ENCODE measurements around the gene DOK6.
"Not testable (repeated sequence)": the region's sequence is repeated elsewhere in the genome, so short reads cannot be mapped to it uniquely, and the experiment has no call there.

Gene DOK6

DNA sequence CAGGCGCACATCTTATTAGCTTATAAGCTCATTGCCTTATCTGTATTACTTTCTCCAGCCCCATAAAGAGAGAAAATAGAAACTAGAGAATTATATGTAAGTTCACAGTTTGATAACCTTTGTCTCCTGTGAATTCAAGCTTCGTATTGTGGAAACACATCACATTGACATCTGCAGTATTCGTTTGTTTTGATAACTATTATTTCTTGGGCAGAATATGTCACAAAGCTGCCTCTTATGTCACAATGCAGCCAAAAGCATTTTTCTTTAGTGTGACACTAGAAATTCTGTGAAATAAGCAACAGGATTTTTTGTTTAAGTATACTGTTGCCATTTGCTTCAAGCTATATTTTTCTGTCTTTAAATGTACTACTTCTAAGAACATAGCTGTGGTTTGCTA is 221.5 kb downstream of the DOK6 start:
- no peak for DNase-seq (ENCODE audit: low read depth in 2 of 2, low spot score in 1 of 2)

DNA sequence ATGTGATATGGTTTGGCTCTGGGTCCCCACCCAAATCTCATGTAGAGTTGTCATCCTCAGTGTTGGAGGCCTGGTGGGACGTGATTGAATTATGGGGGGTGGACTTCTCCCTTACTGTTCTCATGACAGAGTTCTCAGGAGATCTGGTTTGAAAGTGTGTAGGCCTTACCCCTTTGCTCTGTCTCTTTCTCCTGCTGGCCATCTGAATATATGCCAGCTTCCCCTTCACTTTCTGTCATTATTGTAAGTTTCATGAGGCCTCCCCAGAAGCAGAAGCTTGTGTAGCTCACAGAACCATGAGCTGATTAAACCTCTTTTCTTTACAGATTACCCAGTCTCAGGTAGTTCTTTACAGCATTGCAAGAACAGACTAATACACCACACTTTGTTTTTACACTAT is 222.3 kb downstream of the DOK6 start:
- no peak for DNase-seq (ENCODE audit: low read depth in 2 of 2, low spot score in 1 of 2)

DNA sequence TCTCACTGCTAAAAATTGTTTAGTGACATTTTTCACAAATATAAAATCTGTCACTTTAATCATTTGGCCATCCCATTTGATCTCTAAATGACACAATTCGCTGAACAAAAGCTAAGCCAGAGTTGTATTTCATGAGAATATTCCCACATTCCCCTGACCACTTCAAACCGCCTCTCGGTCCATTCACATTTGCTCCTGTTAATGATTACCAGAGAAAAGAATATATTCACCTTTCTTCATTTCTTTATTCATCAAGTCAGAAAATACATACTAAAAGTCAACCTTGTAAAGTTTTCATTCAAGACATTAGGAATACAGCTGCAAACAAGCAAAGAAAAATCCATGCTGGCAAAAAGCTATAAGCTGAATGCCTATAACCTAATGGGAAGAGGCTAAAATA is 225.5 kb downstream of the DOK6 start:
- no peak for DNase-seq (ENCODE audit: low read depth in 2 of 2, low spot score in 1 of 2)

DNA sequence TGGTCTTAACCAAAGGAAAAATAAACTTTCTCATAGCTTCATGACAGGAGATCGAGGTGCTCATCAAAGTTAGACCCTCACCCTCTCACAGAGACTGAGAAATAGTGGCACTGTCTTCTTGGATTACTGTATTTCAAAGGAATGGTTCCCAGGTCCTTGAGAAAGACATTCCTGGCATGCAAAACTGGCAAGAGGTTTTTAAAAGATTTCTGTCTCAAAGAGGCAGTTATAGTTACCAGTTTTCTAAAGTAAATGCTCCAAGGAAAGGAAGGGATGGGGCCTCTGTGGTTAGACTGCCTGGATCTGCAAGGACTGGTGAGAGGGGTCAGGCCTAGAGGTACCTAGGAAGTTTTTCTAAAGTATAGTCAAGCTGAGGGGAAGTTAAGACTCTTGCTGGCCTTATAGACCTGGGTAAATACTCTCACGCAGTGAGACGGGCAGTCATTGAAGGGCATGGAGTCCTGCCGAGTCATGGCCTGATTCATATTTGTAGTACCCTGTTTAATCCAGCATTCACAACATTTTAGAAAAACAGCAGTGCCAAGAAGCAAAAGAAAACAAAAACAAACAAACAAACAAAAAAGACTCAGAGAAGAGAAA is 226.1 kb downstream of the DOK6 start:
- no peak for DNase-seq (ENCODE audit: low read depth in 2 of 2, low spot score in 1 of 2)

DNA sequence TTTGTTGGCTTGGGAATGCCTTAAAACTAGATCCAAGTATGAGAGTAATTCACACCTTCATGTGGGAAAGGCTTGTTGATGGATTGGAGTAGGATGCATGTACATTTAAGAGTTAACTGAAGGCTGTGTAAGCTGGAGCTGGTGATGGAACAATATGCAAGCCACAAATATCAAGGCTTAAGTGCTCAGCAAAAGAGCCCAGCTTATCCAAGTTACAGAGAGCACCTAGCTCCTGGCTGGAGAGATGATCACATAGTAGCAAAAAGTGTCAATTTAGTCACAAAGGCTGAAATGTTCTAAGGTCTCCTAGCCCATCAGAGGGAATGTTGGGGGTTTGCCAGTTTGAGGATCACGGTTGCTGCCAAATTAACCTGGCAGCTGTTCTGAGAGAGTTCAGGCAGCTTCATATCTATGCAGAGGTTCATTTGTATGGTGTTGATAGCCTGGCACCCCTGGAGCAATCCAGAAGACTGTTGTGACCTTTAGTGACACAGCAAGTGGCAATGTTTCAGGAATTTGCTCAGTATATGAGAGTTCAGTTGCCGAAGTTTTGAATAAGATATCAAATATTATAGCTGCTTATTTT is 228.2 kb downstream of the DOK6 start:
- DNase-seq (ENCODE audit: low read depth in 2 of 2, low spot score in 1 of 2), result no peak

DNA sequence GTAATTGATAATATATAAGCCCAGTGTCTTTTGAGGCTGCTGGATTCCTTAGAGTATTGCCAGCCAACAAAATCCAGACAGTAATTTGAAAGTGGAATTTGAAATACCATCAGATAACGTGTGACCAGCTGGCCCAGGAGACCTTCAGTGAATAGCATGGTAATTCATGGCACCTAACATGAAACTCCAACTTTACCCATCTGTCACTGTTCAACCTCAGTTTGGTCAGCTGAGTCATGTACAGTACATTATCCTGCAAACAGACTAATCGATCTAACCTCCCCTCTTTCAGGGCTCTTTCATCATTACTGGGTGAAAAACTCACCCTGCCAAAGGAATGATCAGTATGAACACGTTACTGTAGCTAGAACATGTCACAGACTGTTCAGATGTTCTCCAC is 230.6 kb downstream of the DOK6 start:
- no peak for DNase-seq (ENCODE audit: low read depth in 2 of 2, low spot score in 1 of 2)

DNA sequence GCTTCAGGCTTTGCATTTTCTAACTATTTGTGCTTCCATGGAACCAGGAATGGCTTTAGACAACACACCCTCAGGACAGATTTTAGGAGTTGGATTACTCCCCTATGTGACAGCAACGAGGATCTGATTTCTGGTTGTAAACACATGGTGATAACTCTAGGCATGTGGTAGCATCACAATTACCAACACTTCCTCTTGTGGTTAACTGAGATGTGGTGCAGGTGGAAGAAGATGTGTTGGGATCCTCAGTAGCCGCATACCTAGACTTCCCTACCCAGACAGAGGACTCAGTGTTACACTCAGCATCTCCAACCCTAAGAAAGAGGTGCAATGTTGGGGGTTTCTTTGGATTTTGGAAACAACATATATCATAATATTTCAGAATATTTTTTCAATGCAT is 234.8 kb downstream of the DOK6 start:
- DNase-seq (ENCODE audit: low read depth in 2 of 2, low spot score in 1 of 2), result no peak

DNA sequence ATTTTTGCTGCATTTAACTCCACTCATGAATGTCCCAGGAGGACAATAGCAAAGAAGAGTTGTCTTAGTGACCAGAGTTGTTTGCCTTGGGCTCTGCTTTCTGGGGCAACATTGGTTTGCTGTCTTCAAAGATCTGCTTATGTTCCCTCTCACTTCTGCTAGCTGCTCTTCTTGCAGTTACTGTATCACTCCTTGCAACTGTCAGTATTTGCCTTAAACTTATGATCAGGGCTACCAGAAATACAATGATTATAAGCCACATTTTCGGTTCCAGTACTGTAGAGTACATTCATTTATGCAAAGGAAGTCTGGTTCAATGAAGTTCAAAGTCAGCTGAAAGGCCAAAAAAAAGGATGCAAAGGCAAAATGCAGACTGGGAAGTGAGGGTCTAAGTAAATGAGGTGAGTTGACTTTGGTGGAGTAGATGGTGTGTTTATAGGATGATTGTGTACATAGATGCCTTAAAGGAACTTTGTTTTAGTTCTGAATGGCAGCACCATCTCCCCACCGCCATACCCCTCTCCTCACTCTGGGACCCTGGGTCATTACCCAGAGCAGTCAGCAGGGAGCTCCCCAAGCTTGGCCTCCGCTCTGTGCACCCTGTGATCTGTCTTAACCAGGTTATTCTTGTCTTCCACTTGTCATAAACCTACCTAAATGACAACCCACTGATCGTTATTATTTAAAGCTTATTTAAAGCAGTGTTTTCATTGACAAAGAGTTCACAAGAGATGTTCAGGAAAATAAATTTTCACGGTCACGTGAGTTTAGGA is 236.0 kb downstream of the DOK6 start:
- DNase-seq (ENCODE audit: low read depth in 2 of 2, low spot score in 1 of 2), result no peak

DNA sequence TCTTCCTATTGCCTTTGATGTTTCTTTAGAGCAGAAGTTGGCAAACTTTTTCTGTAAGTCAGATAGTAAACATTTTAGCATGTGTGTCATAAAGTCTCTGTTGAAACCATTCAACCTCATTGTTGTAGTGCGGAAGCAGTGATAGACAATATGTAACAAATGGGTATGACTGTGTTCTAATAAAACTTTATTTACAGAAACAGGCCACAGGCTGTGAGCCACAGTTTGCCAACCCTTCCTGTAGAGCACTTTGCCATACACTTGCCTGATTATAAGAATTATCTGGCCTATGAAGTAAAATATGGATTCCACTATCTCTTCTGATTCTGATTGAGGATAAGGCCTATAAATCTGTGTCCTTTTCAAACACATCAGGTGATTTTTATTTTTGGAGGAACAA is 237.4 kb downstream of the DOK6 start:
- no peak for DNase-seq (ENCODE audit: low read depth in 2 of 2, low spot score in 1 of 2)

DNA sequence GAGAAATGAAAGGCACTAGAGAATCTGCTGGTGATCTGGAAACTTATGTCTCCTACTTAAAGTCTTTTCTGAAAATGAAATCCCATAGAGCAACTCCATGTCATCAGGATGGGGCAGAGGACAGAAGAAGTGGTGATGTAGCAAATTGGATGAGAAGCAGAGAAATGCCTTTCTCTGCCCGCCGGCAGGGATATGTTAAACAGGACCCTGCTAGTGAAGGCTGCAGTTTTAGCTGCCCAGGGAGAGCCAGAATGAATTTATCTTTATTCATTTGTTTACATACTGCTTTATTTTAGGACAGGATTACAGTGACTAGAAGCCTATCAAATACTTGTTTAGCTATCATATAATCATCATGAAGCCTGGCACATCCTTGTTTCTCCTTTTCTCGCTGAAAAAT is 247.0 kb downstream of the DOK6 start:
- no peak for DNase-seq (ENCODE audit: low read depth in 2 of 2, low spot score in 1 of 2)

DNA sequence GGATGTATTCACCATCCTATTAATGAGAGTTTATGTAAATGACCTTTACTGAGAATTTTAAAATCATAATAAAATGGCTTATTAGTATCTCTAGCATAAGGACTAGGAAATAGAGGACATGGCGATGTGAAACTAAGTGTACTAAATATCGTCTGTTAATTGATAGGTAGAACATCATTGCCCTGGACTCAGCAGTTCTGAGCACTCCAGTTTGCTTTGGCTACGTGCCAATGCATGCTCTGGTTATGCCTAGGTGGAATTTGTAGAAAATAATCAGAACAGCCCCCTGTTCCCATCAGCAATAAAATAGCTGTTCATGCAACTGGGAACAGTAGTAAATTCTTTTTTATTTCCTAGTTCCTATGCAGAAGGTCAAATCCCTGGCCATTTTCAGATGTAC is 247.8 kb downstream of the DOK6 start:
- no peak for DNase-seq (ENCODE audit: low read depth in 2 of 2, low spot score in 1 of 2)

DNA sequence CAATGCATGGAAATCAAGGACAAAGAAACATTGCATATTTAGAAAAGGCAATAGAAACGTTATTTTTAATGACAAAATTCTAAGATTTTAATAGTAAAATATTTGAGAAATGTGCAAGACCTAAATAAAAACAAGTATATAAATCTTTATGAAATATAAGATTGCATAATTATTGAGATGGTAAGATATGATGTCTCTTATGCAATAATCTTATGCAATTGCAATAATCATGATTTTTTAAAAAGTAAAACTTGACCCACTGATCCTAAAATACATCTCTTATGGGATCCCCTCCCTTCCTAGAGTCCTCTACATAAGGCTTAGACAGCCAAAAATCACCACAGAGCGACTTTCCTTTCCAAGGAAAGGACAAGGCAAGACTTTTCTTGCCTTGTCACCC is 249.0 kb downstream of the DOK6 start:
- no peak for DNase-seq (ENCODE audit: low read depth in 2 of 2, low spot score in 1 of 2)

DNA sequence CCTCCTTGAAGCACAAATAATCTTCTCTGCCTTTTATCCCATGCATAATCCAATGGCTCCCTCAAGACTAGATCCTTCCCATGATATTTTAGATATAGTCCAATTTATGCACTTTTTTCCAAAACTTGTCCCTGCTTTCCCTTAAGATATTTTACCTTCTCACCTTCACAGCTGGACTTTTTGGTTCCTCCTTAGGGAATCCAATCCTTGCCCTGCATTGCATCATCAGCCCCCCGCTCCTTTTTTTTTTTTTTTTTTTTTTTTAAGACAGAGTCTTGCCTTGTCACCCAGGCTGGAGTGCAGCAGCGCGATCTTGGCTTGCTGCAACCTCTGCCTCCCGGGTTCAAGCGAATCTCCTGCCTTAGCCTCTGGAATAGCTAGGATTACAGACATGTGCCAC is 250.6 kb downstream of the DOK6 start:
- DNase-seq (ENCODE audit: low read depth in 2 of 2, low spot score in 1 of 2), result no peak

DNA sequence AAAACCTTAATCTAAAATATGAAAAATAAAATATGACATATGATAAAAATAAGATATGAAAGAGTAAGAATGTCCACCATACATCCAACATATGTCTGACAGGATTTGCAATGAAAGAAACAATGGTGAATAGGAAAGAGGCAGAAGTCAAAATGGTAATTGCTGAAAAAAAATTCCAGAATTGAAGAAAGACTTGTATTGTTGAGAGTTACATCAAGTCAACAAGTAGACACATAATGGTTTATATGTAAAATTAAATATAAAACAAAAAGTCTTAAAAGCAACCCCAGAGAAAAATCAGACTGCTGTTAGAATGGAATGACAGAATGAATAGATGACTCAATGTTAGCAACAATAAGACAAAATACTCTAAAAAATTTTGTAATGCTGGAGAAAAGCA is 255.1 kb downstream of the DOK6 start:
- DNase-seq (ENCODE audit: low read depth in 2 of 2, low spot score in 1 of 2), result no peak

DNA sequence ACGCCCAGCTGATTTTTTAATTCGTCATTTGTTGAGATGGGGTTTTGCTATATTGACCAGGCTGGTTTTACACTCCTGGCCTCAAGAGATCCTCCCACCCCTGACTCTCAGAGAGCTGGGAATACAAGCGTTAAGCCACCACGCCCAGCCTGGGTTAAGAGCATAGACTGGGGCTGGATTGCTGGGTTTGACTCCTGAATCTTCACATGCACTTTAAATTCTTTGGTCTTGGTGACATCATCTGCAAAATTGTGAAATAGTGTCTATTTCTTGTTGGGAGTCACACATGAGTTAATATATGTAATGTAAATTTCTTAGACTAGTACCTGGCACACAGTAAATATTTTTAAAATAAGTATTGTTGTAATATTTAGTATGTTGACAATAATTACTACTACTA is 257.4 kb downstream of the DOK6 start:
- DNase-seq (ENCODE audit: low read depth in 2 of 2, low spot score in 1 of 2), result no peak

DNA sequence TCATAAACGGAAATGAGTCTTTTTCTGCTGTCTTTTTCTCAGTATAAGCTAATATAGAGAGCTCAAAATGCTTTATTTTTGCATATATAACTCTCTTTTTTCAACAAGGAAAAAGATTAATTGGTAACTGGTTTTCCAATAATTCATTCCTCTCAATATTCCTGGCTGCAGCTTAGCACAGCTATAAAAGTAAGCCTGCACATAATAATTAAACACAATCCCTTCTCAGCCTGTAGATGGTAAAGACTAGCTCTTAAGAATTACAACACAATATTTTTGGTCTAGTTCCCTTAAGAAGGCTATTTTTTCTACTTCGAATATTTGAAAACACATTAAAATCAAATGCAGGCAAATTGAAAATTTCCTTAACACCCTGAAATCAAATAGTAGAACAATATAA is 258.0 kb downstream of the DOK6 start:
- DNase-seq (ENCODE audit: low read depth in 2 of 2, low spot score in 1 of 2), result no peak

DNA sequence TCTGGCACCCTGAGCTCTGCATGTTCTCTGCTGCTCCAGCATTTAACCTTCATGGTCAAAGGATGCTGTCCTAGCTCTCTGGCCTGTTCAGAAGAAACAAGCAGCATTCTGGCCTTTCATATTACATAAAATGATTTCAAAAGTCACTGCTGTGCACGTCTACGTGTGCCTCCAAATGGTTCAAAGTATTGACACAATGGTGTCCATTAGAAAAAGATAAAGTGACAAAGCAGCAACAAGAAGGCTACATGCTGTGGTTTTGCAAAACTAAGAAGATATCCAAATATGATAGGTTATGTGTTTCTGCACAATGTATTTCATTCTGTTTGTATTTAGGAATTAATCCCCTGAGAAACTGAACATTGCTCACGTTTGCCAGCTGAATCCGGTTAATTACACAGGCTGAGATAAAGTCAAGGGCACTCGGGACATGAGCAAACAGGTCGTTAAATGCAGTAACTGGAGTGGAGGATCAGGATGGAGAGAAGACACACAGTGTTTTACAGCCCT is 258.5 kb downstream of the DOK6 start:
- DNase-seq (ENCODE audit: low read depth in 2 of 2, low spot score in 1 of 2), result no peak

DNA sequence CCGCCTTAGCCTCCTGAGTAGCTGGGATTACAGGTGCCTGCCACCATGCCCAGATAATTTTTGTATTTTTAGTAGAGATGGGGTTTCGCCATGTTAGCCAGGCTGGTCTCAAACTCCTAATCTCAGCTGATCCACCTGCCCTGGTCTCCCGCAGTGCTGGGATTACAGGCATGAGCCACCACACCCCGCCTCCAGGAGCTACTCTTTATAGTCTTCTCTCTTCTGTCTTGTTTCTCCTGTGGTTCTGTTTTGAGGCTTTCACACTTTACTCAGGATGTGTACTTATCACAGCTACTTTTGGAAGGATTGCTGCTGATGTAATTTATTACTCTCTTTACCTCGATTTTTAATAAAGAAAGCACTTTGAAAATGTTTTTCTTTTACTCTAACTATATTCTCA is 261.4 kb downstream of the DOK6 start:
- DNase-seq (ENCODE audit: low read depth in 2 of 2, low spot score in 1 of 2), result not testable (repeated sequence)

DNA sequence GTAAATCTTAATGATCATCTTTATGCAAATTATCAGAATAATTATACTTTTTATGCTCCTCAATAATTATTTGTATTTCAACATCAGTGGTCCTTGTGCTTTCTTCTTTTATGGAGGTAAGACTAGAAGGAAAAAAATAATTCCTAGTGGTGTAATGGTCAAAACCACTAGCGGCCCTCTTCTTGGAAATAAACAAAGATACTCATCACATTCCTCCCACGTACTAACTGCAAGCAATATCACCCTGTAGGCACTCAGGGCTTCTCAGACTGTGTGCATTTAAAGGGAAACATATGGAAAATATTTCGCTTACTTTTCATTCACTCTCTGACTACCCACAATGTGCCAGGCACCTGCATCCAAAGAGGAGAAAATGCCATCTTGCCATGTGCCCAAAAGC is 263.7 kb downstream of the DOK6 start:
- no peak for DNase-seq (ENCODE audit: low read depth in 2 of 2, low spot score in 1 of 2)

DNA sequence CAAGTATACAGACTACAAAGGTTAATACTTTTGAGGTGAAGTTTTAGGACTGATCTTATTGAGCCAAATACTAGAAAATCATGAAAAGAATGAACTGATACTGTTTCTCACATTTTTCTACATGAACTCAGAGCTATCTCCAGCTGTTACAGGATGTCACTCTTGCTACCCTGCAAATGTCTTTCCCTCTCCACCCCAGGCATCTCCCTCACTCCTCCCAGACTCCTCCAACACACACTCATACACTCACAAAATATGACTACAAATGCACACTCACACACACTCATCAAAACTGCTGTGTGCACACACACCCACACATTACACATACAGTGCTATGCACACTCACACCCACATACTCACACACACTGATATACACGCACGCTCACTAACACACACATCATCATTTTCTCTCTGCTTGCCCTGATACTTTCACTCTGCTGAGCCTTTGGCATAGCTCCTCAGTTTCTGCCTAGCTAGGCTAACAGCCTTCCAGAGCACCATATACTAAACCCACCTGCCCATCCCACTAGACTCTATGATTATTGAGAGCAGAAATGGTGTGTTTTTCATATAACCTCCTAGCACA is 273.7 kb downstream of the DOK6 start:
- DNase-seq (ENCODE audit: low read depth in 2 of 2, low spot score in 1 of 2), result no peak

DNA sequence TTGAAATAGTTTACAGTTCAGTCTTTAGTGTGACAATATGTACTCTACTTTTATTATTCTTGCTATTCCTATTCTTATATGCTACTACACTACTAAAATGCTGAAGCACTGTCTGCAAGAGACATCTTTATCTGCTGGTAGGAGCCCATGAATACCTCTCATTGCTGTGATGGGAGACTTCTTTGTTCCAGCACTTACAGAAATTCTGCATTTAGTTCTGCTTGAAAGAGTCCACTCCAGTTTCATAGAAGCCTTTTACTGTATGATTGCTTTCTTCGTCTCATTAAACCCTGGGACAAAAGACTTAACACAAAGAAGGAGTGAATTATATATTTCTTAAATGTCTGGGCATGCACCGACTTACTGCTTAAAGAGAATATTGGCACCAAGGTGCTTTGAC is 274.3 kb downstream of the DOK6 start:
- DNase-seq (ENCODE audit: low read depth in 2 of 2, low spot score in 1 of 2), result no peak

DNA sequence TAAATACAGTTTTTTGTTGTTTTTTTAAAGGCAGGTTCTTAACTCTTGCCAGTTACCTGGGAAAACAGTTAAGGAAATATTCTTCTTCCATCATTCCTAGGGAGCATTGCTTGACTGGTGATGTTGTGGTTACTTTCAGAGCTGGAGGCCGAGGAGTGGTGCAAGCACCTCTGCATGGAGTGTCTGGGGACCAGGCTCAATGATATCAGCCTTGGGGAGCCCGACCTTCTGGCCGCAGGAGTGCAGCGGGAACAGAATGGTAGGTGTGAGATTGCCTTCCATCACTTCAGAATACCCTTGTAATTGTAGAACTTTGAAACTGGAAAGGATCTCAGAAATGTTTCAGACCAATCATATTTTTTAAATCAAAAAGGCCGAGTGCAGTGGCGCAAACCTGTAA is 276.9 kb downstream of the DOK6 start:
- no peak for DNase-seq (ENCODE audit: low read depth in 2 of 2, low spot score in 1 of 2)

All from stimulated activated CD8-positive, alpha-beta memory T cell treated with anti-CD3 and anti-CD28 coated beads, Interleukin-4, amount 100 ng/mL, for 4 hours (primary cell).